ENCODE measurements around the gene CRB3. TPM values are rescaled to one million over a fixed set of nuclear protein-coding genes. Genes with fewer than 3 reads are reported as not detected.
"Not testable (repeated sequence)": the region's sequence is repeated elsewhere in the genome, so short reads cannot be mapped to it uniquely, and the experiment has no call there.

Gene CRB3
- total RNA-seq, 2 experiments from 2014 or later: 1.2 to 1.8 TPM

GRCh38 chr19:6424195-6424938 lies 39.7 kb upstream of the CRB3 start, which contains the start of gene KHSRP:
TSS of gene KHSRP (minus strand) at chr19:6424811. CDS start at chr19:6424701, 110 bp downstream.
- ATAC-seq (no peak), DNase-seq (peak; percentile 53)
- H3K36me3 Mint-ChIP-seq (ENCODE audit: low read depth): peaks cover 41% of the 10 kb centered on the region
- peaks cover 3% of the 10 kb centered on the region for H3K9me3 Mint-ChIP-seq (ENCODE audit: low read depth)
- POLR2A ChIA-PET: interaction anchor here (0.6 to 1.3 kb wide), 9 partner anchors 30 to 753 kb away, joined by 3 to 13 read pairs (median 3); partner anchors contain the start of gene ALKBH7
- H3K27me3 Mint-ChIP-seq: no peaks in the 10 kb centered on the region
- H3K4me3 Mint-ChIP-seq: peak within 1 kb of the TSS; percentile 82
- peaks cover 31% of the 10 kb centered on the region for H3K4me1 Mint-ChIP-seq
- CTCF ChIA-PET: interaction anchor here (0.7 to 1.5 kb wide), 4 partner anchors 26 to 439 kb away, joined by 3 to 9 read pairs (median 4); partner anchors contain the start of gene ALKBH7
- H3K27ac Mint-ChIP-seq: peak within 1 kb of the TSS; percentile 98
- intact Hi-C loops (cut with DNase I, micrococcal nuclease): loop anchor here (1.0 to 2.0 kb wide), 2 partner anchors 51 to 80 kb away; no protein-coding TSS in a partner anchor

- POLR2A ChIA-PET: interaction anchor here (0.6 to 1.3 kb wide), 11 partner anchors 8 to 753 kb away, joined by 3 to 13 read pairs (median 3); partner anchors contain the start of gene ALKBH7
- intact Hi-C loops (cut with DNase I, micrococcal nuclease): loop anchor here (1.0 to 2.0 kb wide), 14 partner anchors 32 to 1097 kb away; partner anchors contain the start of genes CLPP (in 2 of the 2), GTF2F1 (in 2 of the 2), GPR108 (in 1 of the 2) and MCOLN1 (in 1 of the 2)
- peaks cover 3% of the 10 kb centered on the region for H3K9me3 Mint-ChIP-seq (ENCODE audit: low read depth)
- ATAC-seq: peak; percentile 88
- peak; percentile 100 for DNase-seq
- H3K4me3 Mint-ChIP-seq: peak overlapping the region; percentile 73
- H3K36me3 Mint-ChIP-seq (ENCODE audit: low read depth): peaks cover 34% of the 10 kb centered on the region
- CTCF ChIA-PET: interaction anchor here (0.7 to 1.5 kb wide), 6 partner anchors 27 to 438 kb away, joined by 3 to 9 read pairs (median 4); partner anchors contain the start of gene ALKBH7
- peak overlapping the region; percentile 98 for H3K27ac Mint-ChIP-seq
- H3K27me3 Mint-ChIP-seq: no peaks in the 10 kb centered on the region
- peaks cover 31% of the 10 kb centered on the region for H3K4me1 Mint-ChIP-seq
Measured at GRCh38 chr19:6424939-6425731, 38.9 kb upstream of the CRB3 start.

GRCh38 chr19:6425732-6426620 lies 38.1 kb upstream of the CRB3 start:
- H3K9me3 Mint-ChIP-seq (ENCODE audit: low read depth): peaks cover 3% of the 10 kb centered on the region
- H3K36me3 Mint-ChIP-seq (ENCODE audit: low read depth): peaks cover 26% of the 10 kb centered on the region
- H3K4me3 Mint-ChIP-seq: peak overlapping the region; percentile 73
- H3K27me3 Mint-ChIP-seq: no peaks in the 10 kb centered on the region
- ATAC-seq (no peak), DNase-seq (peak; percentile 39)
- peaks cover 29% of the 10 kb centered on the region for H3K4me1 Mint-ChIP-seq
- ChIA-PET CTCF (interaction anchor here (1.0 to 1.5 kb wide), 5 partner anchors 54 to 437 kb away, joined by 3 to 9 read pairs (median 4); partner anchors contain the start of gene ALKBH7), POLR2A (interaction anchor here (0.7 to 1.3 kb wide), 2 partner anchors 9 to 53 kb away, joined by 3 to 13 read pairs; partner anchors contain the start of gene ALKBH7)
- peak overlapping the region; percentile 98 for H3K27ac Mint-ChIP-seq
- intact Hi-C loops (cut with DNase I, micrococcal nuclease): loop anchor here (1.0 to 2.0 kb wide), 14 partner anchors 33 to 1096 kb away; partner anchors contain the start of genes CLPP (in 2 of the 2), GTF2F1 (in 2 of the 2), GPR108 (in 1 of the 2) and MCOLN1 (in 1 of the 2)

- H3K4me3 Mint-ChIP-seq: no peak overlapping the region
- ChIA-PET CTCF (no interaction called here), POLR2A (interaction anchor here (0.6 kb wide), 1 partner anchor 55 kb away, joined by 3 read pairs; no protein-coding TSS in a partner anchor)
- no peak overlapping the region for H3K27ac Mint-ChIP-seq
- H3K36me3 Mint-ChIP-seq (ENCODE audit: low read depth): peaks cover 18% of the 10 kb centered on the region
- H3K27me3 Mint-ChIP-seq: no peaks in the 10 kb centered on the region
- intact Hi-C loops (cut with DNase I, micrococcal nuclease): no loop called here
- H3K9me3 Mint-ChIP-seq (ENCODE audit: low read depth): peaks cover 3% of the 10 kb centered on the region
- no peak for ATAC-seq
- DNase-seq: no peak
- peaks cover 23% of the 10 kb centered on the region for H3K4me1 Mint-ChIP-seq
Measured at GRCh38 chr19:6427131-6427530, 36.9 kb upstream of the CRB3 start.

GRCh38 chr19:6428692-6429418 lies 35.2 kb upstream of the CRB3 start:
- H3K4me1 Mint-ChIP-seq; DNase-seq; intact Hi-C loops (cut with DNase I, micrococcal nuclease); ATAC-seq; H3K27ac Mint-ChIP-seq; H3K27me3 Mint-ChIP-seq; POLR2A ChIA-PET; H3K4me3 Mint-ChIP-seq; H3K36me3 Mint-ChIP-seq (ENCODE audit: low read depth); H3K9me3 Mint-ChIP-seq (ENCODE audit: low read depth): not testable (repeated sequence)
- CTCF ChIA-PET: interaction anchor here (0.6 kb wide), 1 partner anchor 25 kb away, joined by 4 read pairs; no protein-coding TSS in a partner anchor

- H3K4me1 Mint-ChIP-seq: peaks cover 9% of the 10 kb centered on the region
- peak overlapping the region; percentile 30 for H3K4me3 Mint-ChIP-seq
- H3K27ac Mint-ChIP-seq: no peak overlapping the region
- ChIA-PET CTCF (no interaction called here), POLR2A (no interaction called here)
- H3K27me3 Mint-ChIP-seq: no peaks in the 10 kb centered on the region
- DNase-seq: no peak
- intact Hi-C loops (cut with DNase I, micrococcal nuclease): no loop called here
- H3K36me3 Mint-ChIP-seq (ENCODE audit: low read depth): no peaks in the 10 kb centered on the region
- H3K9me3 Mint-ChIP-seq (ENCODE audit: low read depth): peaks cover 3% of the 10 kb centered on the region
- ATAC-seq: no peak
Measured at GRCh38 chr19:6429419-6430221, 34.5 kb upstream of the CRB3 start.

GRCh38 chr19:6431891-6432290 lies 32.2 kb upstream of the CRB3 start:
- H3K4me1 Mint-ChIP-seq: no peaks in the 10 kb centered on the region
- H3K9me3 Mint-ChIP-seq (ENCODE audit: low read depth): no peaks in the 10 kb centered on the region
- H3K27ac Mint-ChIP-seq: no peak overlapping the region

GRCh38 chr19:6433165-6433564 lies 30.9 kb upstream of the CRB3 start:
- Mint-ChIP-seq H3K4me1 (no peaks in the 10 kb centered on the region), H3K27ac (no peak overlapping the region), H3K27me3 (no peaks in the 10 kb centered on the region), H3K36me3 (ENCODE audit: low read depth) (no peaks in the 10 kb centered on the region), H3K9me3 (ENCODE audit: low read depth) (no peaks in the 10 kb centered on the region), H3K4me3 (no peak overlapping the region)
- CTCF ChIA-PET: interaction anchor here (0.6 kb wide), 1 partner anchor 97 kb away, joined by 3 read pairs; no protein-coding TSS in a partner anchor
- intact Hi-C loops (cut with DNase I, micrococcal nuclease): no loop called here
- POLR2A ChIA-PET: no interaction called here
- ATAC-seq (no peak), DNase-seq (no peak)

More at GRCh38 chr19:6431891-6432290, 32.2 kb upstream of the CRB3 start:
- H3K4me3 Mint-ChIP-seq: no peak overlapping the region
- no peak for DNase-seq
- intact Hi-C loops (cut with DNase I, micrococcal nuclease): no loop called here
- no peak for ATAC-seq
- POLR2A ChIA-PET: interaction anchor here (0.6 kb wide), 1 partner anchor 33 kb away, joined by 3 read pairs; no protein-coding TSS in a partner anchor
- no peaks in the 10 kb centered on the region for H3K36me3 Mint-ChIP-seq (ENCODE audit: low read depth)
- CTCF ChIA-PET: interaction anchor here (0.6 to 1.0 kb wide), 2 partner anchors 74 to 246 kb away, joined by 3 to 4 read pairs; no protein-coding TSS in a partner anchor
- no peaks in the 10 kb centered on the region for H3K27me3 Mint-ChIP-seq

- Mint-ChIP-seq H3K36me3 (ENCODE audit: low read depth) (no peaks in the 10 kb centered on the region), H3K4me3 (no peak within 1 kb of the TSS), H3K9me3 (ENCODE audit: low read depth) (no peaks in the 10 kb centered on the region), H3K4me1 (no peaks in the 10 kb centered on the region), H3K27me3 (no peaks in the 10 kb centered on the region), H3K27ac (no peak within 1 kb of the TSS)
- DNase-seq (no peak), ATAC-seq (no peak)
- ChIA-PET POLR2A (no interaction called here), CTCF (no interaction called here)
- intact Hi-C loops (cut with DNase I, micrococcal nuclease): no loop called here
Measured at GRCh38 chr19:6433663-6434062, 30.4 kb upstream of the CRB3 start, which contains the start of gene SLC25A41. TSS of gene SLC25A41 (minus strand) at chr19:6433763. CDS start at chr19:6433693, 70 bp downstream.
